Activated T-cell treated with anti-CD3 and anti-CD28 coated beads for 1 hour (primary cell): ENCODE data around the gene MKNK1.
"Not testable (repeated sequence)": the region's sequence is repeated elsewhere in the genome, so short reads cannot be mapped to it uniquely, and the experiment has no call there.

Source experiments
- DNase-seq: peaks from one replicate; pipeline ENCODE4 v3.0.0-alpha.2; 2020; ENCODE audit warnings: low read depth

MKNK1 gene

DNA sequence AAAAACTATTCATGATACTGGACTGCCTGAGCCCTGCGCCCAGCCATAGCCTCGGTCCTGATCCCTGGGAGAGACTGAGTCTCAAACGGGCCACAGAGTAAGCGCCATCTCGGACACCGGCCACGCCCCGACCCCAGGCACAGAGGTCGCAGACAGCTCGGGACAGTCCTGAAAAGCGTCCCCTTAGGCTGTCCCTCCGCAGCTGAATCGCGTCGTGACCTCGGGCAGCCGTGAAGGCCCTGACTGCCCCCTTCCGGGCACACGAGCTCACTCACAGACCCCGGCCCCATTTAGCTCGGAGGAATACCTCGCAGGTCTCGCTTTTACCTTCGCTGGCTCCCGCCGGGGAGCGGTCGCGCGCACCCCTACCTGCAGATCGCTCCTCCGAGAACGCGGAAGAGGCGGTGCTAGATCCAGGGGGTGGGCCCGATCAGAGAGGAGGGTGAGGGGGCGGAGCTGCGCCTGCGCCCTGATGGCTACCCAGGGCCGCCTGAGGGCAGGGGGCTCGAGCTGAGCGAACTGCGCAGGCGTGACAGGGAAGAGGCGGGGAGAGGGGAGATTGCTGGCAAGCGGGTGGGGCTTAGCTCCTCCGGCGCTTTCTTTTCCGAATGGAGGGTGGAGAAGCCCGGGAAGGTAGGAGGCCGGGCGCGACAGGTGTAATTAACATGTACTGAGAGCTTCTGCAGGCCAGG, at the start of gene MKNK1:
MKNK1 (minus strand) TSS at position 411 of the 692 bp plus-strand sequence. CDS start 20,941 bp downstream, outside the sequence.
- DNase-seq = peak; percentile 99

DNA sequence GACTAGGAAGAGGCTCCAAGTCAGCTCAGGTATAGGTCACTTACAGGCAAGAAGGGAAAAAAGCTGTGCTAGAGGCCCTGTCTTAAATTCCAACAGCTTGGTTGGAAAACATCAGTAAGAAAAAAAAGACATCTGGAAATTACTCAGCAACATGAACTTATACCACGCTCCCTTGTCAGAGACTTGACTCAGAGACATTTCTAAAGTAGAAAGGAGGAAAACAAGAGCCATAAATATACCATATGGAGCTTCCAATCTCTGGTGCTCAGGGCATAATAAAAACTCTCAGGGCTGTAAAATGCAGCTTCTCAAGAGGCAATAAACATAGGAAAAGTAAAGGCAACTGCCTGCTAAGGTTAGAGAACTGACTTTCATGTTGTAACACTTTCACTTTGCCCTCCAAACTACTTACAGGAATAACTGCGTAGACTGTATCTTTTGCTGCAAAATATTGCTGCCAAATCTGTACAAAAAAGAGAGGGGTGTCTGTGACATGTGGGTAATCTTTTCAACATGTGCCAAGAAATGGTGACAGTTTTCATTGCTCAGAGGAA, 49.4 kb upstream of the MKNK1 start:
- DNase-seq = no peak

DNA sequence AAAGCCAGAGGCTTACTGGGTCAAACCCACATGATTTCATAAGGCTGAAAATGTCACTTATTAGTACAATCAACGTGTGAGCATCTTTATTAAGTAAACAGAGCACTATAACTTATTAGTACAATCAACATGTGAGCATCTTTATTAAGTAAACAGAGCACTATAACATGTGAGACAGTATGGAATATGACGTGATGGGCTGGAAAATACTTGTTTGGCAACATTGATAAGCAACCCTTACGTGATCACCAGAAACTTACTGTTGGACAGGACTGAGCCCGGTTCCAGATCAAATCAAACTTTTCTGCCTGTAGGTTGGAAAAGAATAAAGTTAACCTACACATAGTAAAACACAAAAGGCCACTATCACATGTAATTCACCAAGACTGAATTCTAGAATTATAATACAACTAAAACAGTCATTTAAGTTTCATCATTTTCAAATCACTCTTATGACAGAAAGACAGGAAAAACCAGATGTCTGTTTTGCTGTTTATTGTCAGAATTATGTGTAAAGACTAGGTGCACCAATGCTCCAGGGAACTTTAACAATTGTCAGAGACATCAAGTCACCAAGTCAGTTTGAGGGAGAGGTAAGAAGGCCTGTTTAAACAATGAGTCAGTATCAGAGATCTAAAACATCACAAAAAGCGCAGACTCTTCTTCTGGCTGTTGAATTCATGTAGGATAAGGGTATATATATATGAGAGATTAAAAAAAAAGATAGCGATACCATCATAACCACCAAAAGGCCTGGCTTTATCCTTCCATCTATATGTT, 48.4 kb upstream of the MKNK1 start:
- no peak for DNase-seq

DNA sequence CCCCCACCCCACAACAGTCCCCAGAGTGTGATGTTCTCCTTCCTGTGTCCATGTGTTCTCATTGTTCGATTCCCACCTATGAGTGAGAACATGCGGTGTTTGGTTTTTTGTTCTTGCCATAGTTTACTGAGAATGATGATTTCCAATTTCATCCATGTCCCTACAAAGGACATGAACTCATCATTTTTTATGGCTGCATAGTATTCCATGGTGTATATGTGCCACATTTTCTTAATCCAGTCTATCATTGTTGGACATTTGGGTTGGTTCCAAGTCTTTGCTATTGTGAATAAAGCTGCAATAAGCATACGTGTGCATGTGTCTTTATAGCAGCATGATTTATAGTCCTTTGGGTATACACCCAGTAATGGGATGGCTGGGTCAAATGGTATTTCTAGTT, 47.1 kb upstream of the MKNK1 start:
- not testable (repeated sequence) for DNase-seq

DNA sequence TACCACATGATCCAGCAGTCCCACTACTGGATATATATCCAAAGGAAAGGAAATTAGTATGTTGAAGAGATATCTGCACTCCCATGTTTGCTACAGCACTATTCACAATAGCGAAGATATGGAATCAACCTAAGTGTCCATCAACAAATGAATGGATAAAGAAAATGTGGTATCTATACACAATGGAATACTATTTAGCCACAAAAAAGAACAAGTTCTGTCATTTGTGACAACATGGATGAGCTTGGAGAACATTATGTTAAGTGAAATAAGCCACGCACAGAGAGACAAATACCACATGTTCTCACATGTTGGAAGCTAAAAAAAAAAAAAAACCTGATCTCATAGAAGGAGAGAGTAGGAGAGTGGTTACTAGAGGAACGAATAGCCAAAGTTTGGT, 46.4 kb upstream of the MKNK1 start:
- DNase-seq = no peak

DNA sequence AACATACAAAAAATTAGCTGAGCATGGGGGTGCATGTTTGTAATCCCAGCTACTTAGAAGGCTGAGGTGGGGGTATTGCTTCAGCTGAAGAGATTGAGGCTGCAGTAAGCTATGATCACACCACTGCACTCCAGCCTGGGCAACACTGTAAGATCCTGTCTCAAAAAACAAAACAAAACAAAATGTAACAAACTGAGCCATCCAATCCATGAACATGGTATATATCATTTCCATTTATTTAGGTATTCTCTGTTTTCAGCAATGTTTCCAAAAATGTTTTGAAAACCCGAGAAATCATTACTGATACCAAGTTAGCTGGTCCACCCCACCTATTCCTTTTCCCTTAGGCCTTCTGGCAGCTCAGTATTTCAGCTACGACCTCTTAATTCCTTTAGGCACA, 45.7 kb upstream of the MKNK1 start:
- no peak for DNase-seq

DNA sequence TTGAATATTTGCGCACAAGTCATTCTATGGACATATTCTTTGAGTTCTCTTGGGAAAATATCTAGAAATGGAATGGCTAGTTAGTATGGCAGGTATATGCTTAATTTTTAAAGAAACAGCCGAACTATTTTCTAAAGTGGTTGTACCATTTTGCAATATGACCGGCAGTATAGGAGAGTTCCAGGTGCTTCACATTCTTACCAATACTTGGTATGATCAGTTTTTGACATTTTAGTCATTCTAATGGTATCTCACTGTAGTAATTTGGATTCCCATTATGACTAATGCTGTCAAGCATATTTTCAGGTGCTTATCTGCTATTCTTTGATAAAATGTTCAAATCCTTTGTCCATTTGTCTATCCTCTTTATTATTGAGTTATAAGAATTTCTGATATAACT, 43.5 kb upstream of the MKNK1 start:
- DNase-seq = no peak

DNA sequence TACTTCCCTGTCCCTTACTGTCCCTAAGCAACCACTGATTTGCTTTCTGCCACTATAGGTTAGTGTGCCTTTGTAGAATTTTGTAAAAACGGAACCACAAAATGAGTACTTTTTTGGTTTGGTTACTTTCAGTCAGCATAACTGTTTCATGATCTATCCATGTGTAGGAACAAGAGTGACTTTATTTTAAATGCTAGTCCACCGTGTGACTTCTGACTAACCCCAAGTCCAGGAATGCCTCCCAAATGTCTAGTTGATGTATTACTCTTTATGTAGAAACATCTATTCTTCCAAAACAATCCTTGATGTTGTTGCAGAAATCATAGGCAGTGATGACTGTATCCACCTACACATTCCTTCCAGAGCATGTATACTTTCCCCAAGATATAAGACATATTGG, 42.8 kb upstream of the MKNK1 start:
- no peak for DNase-seq

DNA sequence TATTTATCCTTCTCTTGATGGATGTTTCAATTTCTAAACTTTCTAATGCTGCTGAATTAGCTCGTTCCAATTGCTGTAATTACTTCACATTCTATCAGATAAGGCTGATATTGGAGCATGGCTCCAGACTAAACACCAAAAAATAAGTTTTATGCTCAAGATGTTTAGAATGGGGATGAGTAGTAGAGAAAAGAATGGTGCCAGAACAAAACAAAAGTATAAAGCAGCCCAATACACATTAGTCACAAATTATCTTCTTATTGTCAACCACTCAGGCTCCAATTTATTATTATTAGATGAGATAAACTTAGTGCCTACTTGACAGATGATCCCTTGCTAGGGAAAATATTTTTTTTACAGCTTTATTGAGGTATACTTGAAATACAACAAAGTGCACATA, 42.3 kb upstream of the MKNK1 start:
- no peak for DNase-seq

DNA sequence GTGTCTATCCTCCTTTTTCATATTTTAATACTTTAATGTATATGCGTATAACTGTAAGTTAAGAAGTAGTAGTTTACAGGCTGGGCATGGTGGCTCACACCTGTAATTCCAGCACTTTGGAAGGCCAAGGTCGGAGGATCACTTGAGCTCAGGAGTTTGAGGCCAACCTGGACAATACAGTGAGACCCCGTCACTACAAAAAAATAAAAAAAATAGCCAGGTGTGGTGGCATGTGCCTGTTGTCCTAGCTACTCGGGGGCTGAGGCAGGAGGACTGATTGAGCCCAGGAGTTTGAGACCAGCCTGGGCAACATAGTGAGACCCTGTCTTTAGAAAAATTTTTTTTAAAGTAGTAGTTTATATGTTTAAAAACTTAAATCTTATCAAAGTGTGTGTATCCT, 41.7 kb upstream of the MKNK1 start:
- no peak for DNase-seq

DNA sequence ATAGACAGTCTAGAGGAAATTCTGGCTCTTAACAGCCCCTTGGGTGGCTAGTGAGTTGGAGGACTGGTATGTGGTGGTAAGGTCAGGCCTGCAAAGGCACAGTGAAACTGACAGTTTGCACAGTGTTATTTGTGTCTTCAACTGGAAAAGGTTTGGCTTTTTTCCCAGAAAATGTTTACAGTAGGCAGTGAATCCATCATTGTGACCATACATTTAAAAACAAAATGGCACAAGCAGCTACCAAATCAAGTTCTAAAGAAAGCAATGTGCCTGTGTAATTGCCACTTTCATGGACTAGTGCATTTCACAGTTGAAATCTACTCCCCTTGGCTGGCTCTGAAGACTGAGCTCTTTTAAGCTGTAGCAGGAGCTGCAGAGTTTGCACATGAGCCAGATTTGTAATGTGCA, 39.3 kb upstream of the MKNK1 start:
- no peak for DNase-seq

DNA sequence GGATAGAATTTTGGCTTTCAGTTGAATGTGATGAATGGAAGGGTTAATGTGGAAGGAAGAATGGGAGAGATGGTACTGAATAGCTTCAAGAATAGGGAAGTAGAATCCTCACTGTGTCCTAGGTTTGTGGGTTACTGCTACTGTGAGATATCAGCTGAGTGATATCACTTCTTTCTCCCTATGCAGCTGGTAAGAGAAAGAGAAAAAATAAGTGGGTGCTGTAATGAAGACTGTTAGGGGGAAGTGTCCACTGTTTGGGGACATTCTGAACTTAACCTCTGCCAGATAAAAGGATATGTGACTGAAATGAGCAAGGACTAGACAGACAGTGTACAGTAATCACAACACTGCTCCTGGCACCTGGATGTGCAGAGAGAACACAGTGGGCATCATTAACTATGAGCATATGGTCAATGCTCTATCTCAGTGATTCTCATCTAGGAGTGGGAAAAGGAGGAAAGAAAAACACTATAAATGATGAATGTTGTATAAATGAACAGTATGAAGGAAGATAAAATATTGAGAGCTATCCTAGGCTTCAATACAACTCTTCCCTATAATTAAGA, 38.1 kb upstream of the MKNK1 start:
- DNase-seq = no peak

DNA sequence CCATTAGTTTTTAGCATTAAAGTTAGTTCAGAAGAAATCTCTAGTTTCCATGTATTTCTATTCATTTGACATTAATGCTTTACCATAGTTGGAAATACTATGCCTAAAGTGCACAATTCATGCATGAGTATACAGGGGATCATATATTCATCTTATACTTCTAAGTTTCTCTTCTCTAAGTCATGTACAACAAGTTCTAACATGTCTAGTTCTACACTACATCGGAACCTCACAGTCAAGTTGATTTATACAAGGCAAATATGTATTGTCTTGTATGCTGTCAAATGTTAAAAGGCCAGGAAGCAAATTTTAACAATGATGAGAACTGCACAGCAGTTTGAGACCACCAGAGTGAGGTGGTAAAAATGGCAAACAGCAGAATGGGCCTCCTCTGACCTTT, 35.5 kb upstream of the MKNK1 start:
- DNase-seq = no peak

DNA sequence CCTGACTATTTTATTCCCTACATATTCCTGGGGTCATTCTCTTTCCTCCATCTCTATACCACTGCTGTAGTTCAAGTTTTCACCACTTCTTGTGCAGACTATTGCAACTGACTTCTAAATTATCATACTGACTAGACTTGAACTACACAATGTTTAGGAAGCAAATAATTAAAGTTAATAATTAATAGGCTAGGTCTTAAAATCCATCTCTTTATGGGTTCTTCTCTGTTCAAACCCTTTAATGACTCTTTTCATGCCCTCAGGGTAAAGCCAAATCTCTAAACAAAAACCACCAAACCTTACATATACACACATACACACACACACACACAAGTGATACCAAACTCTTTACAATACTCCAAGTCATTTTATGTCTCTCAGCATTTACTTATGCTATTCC, 34.9 kb upstream of the MKNK1 start:
- DNase-seq = no peak

DNA sequence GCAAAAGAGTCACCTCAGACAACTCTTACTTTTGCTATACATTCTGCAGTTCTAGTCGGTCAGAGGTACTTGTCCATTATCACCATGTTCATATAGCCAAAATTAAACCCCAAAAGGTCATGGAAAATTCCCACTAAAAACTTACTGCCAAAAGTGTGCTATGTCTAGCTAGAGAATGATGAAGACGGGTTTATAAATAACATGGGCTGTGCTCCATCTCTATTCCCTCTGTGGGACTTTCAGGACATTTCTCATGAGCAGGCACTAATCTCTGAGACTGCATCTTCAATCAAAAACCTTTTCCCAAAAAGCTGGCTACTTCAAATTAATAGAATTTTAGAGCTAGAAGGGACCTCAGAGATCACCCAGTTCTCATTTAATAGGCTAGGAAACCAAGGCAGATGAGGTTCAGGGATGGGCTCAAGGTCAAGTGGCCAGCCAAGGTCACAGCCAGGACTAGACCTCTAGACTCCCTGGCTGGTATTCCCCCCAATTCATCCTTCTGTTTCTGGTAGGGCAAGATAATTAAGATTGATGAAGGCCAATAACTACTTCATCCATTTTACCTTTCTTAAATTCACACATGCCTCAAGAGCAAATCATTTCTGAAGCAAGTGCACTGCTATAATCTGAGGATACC, 33.5 kb upstream of the MKNK1 start:
- no peak for DNase-seq

DNA sequence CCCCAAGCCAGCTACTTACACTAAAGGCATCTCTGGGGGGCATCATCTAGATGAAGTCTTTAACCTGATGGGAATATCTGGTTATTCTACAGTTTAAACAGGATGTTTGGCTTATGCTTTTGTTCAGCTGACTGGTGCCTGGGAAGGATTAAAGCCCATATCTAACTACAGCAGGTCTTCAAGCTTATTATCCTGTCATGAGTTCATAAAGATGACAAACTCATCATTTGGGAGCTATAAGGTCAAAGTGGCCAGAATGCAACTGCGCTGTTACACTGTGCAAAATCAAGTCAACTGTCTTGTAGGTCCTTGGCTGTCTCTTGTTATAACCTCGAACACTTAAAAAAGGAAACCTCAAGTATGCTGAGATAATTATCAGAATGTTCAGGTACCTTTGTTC, 31.1 kb upstream of the MKNK1 start:
- DNase-seq = no peak

DNA sequence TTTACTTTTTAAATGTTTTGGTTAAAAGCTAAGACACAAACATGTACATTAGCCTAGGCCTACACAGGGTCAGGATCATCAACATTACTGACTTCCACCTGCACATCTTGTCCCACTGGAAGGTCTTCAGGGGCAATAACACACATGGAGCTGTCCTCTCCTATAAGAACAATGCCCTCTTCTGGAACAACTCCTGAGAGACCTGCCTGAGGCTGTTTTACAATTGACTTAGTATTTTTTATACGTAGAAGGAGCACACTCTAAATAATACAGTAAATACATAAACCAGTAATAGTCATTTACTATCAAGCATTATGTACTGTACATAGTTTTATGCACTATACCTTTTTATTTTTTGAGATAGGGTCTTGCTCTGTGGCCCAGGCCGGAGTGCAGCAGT, 26.7 kb upstream of the MKNK1 start:
- no peak for DNase-seq

DNA sequence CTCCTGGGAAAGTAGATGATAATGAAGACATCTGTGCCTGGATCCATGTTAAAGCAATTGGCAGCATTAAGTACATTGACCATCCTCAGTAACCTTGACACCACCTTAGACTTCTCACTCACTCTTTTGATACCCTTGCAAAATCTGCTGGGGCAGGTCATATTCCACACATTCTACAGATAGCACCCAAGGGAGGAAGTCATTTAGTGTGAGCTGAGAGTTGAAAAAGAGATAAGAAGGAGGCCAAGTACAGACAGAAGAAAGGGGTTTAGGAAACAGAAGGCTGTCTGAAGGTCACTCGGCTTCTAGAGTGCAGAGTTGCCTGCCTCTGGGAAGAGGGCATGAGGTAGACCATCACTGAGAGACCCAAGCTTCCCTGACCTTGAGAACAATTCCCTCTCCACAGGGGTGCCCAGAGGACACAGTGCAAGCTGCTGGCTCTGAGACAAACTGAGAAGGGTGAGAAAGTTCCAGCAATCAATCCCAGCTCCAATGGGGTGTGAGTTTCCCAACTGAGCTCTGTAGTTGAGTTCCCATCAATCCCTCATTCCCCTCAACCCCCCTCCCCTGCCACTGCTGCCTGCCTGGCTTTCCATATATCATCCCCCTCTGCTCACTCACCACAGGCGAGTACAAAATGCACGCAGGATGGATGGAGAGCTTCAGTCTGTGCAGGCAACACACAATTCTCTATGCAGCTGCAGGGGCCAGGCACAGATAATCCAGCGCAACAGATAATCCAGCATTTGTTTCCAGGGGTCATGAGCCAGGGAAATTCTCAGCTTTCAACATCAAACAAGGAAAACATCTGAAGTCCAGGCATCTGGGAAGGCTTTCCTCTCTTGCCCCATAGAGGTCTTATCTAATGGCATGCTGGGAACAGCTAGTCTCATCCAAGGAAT, 19.9 kb upstream of the MKNK1 start:
- DNase-seq = no peak

DNA sequence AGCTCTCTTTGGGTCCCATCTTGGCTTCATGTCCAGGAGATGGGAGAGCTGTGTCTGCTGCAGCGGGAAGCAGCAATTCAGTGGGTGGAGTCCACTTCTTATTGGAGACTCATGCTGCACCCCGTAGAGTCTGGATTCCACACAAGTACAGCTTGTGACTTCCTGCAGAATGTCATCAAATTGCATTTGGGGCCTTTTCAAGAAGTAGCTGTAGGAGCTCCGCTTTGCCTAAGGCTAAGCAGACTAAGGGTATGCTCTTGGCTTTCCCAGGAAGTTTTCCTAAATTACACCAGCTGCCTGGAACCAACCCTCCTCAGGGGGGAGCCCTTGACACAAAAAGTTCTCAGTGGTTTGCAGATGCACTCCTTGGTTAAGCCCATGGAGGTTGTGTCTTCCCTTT, 18.3 kb upstream of the MKNK1 start:
- DNase-seq = no peak

DNA sequence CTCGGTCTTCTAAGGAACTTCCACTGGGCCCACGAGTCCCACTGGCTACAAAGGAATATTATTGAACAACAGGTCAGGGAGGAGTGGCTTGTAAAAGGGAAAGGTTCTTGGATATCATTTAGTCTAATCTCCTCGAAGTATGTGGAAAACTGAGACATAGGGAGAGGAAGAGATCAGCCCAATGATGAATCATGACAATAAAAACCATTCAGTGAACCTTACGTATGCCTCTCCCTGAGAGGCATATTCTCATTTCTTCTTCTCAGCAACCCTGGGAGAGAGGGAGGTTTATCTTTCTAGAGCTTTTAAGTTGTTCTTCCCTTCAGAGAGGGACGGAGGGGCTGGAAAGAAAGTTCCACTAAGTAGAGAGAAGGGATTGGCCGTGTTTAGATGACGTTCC, 17.9 kb upstream of the MKNK1 start:
- DNase-seq = no peak

DNA sequence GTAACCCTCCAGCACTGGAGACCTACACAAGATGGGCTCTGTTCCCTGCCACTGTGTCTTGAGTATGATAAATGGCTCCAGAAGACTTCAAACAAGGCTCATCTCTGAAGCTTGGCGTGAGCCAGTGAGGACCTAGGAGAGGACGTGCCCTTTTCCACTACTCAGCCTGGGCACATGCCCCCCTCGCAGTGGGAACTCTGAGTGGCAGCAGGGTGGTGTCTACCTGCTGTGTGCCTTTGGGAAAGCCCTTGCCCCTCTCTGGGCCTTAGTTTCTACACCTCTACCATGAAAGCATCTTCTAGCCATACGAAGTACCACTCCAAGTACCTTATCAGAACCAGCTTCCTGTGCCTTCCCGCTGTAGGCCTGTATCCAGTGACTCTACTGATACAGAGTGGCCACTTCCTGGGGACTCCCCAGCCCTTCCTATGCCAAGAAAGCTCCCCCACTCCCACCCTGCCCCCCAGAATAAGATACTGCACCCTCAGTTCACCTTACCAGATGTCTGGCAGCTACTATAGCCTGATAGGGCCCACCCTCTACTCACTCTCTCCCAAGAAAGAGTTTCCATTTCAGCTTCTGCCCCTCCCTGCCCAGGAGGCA, 15.7 kb upstream of the MKNK1 start:
- DNase-seq = no peak
